GM21619 (cell line): Measurements from ENCODE around the gene TCEA2.

Experiments
- ATAC-seq: cut with Tn5 transposase; IDR thresholded peaks from one replicate; pipeline ENCODE4 v1.9.1; 2021; ENCODE audit not compliant: unreplicated experiment

TCEA2 gene

GRCh38 chr20:64119681-64120341 lies 56.8 kb downstream of the TCEA2 start:
- ATAC-seq: no peak

GRCh38 chr20:64121586-64121985 lies 58.6 kb downstream of the TCEA2 start:
- ATAC-seq: no peak
